Ecto neural progenitor cell (in vitro differentiated cells): ENCODE results near the gene SIL1.
A peak's percentile ranks its signal among the peaks of the same experiment; 100 is the strongest.
"Not testable (repeated sequence)": the region's sequence is repeated elsewhere in the genome, so short reads cannot be mapped to it uniquely, and the experiment has no call there.

Experiments used
- DNase-seq: peaks from one replicate; pipeline ENCODE4 v3.0.0-alpha.2; 2018; ENCODE audit warnings: low spot score

The SIL1 gene

DNA sequence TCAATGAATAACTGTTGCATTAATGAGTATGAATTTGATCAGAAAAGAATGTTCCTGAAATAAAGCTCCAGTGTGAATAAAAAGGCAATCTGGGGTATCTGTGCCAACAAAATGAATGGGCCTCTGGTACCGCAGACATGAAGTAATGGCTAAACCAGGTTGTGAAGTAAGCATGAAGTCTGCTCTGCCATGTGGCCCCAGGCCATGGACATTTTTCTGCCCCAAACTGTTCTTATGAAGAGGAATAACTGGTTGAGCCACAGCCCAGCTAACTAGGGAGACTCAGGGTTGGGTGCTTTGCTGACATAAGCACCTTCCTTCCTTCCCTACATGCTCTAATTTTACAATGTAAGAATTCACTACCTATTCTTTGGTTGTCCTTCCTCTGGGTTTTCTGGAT, 175.6 kb downstream of the SIL1 start:
- DNase-seq = peak; percentile 13

DNA sequence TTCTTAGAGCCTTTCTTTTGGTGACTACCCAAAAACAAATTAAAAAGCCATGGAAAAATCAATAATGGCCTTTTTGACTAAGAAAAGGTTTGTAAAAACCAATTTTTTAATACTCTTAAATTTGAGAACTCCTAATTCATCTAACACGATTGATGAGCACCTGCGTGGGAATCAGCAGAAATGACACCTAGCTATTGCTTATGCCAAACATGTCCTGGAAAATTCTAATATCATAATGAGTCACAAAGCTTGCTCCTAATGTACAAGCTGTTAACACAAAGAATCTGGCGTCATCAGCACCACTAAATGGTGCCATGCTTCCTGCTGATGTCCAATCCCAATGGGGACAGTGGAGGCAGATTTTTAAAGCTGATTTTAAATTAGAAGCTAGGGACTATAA, 176.8 kb downstream of the SIL1 start:
- peak; percentile 7 for DNase-seq

- DNase-seq = peak; percentile 25
These were observed 178.3 kb downstream of the SIL1 start for GRCh38 chr5:139019880-139020279.

- peak; percentile 3 for DNase-seq
These were observed 179.0 kb downstream of the SIL1 start for GRCh38 chr5:139019211-139019610.

- peak; percentile 31 for DNase-seq
These were observed 180.5 kb downstream of the SIL1 start for GRCh38 chr5:139017624-139018023.

DNA sequence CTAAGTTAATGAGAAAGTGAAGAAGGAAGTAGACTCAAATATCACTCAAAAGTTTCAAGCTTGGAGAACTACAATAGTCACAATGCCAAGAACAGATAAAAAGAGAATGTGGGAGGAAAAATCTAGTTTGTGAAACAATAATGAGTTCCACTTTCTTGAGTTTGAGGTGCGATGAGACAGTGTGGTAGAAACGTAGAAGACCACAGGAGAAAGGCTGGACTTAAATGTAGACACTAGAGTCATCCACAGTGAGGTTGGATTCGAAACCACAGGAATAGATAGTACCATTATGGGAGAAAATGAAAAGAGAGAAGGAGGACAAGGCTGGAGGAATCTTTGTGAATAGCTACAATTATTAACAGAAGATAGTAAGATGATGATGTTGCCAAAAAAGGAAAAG, 182.0 kb downstream of the SIL1 start:
- no peak for DNase-seq

GRCh38 chr5:139014726-139015125, 183.4 kb downstream of the SIL1 start:
- DNase-seq = peak; percentile 4

DNA sequence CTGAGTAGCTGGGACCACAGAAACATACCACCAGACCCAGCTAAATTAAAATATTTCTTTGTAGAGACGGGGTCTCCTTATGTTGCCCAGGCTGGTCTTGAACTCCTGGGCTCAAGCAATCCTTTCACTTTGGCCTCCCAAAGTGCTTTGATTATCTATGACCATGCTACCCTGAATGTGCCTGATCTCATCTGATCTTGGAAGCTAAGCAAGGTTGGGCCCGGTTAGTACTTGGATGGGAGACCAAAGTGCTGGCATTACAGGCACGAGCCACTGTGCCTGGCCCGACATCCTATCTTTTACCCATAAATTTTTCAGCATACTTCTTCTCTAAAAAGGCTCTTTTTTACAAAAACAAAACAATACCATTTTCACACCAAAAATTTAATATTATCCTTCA, 186.0 kb downstream of the SIL1 start:
- DNase-seq = peak; percentile 43

GRCh38 chr5:139011156-139011555, 187.0 kb downstream of the SIL1 start:
- not testable (repeated sequence) for DNase-seq

- no peak for DNase-seq
These were observed 193.5 kb downstream of the SIL1 start for GRCh38 chr5:139004374-139005307.

- no peak for DNase-seq
These were observed 198.5 kb downstream of the SIL1 start for GRCh38 chr5:138999674-139000073.

DNA sequence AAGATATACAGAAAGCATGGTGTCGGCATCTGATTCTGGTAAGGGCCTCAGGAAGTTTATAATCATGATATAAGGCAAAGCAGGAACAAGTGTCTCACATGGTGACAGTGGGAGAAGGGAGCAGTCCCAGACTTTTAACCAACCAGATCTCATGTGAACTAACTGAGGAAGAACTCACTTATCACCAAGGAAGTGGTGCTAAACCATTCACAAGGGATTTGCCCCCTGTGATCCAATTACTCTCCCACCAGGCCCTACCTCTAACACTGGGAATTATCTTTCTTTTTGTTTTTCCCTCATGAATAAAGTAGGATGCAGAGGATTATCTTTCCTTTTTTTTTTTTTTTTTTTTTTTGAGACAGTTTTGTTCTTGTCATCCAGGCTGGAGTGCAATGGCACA, 199.6 kb downstream of the SIL1 start:
- no peak for DNase-seq

GRCh38 chr5:138996120-138996519, 202.0 kb downstream of the SIL1 start:
- no peak for DNase-seq

DNA sequence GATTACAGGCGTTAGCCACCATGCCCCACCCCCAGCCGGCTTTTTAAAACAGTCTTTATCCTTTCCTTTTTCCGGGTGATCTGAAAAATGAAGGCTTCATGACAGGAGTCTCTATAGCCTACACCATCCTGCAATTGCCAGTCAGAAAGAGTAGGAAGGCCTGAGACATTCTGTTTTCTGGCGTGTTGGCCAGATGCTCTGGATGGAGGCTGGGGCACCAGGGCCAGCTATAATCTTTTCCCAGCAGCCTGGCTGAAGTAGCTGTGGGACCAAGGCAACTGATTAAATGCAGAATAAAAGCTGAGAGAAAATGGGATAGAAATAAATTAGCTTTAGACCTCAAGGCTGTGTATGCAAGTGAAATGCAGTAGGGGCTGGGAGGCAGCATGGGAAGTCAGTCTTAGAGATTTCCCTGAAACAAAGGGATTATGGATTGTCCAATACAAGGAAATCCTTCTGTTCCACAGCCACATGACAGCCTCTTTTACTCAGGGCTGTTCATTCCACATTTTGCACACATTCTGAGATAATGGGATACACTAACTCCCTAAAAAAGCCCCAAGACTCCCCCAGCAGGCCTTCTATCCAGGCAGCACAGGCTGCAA, 207.1 kb downstream of the SIL1 start:
- DNase-seq = no peak

GRCh38 chr5:138989720-138990119, 208.4 kb downstream of the SIL1 start:
- DNase-seq = no peak

DNA sequence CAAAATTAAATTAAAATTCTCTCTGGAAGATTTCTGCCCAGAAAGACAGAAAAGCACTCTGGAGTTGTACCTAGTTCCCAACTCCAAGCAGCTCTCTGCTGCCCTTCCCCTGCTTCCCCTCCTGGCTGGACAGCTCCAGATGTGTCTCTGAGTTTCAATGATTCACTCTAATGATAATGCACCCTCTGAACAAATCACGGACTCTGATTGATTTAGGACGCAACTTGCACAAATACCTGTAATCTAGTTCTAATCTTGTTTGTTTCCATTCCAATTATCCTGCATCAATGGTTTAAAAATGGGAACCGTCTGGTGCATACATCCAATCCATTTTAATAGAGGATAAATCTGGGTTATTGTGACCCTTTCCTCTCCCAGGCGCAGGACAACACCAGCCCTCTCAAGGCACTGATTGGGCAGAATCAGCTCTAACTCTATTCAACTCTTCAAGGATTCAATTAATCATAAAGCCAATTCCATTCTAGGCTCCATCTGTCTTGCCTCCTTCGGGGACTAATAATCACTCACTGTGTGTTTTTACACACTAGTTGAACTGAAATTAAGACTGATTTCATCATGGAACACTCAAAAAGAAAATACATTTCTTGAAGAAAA, 211.9 kb downstream of the SIL1 start:
- peak; percentile 12 for DNase-seq

- peak; percentile 16 for DNase-seq
These were observed 212.5 kb downstream of the SIL1 start for GRCh38 chr5:138985683-138986082.

DNA sequence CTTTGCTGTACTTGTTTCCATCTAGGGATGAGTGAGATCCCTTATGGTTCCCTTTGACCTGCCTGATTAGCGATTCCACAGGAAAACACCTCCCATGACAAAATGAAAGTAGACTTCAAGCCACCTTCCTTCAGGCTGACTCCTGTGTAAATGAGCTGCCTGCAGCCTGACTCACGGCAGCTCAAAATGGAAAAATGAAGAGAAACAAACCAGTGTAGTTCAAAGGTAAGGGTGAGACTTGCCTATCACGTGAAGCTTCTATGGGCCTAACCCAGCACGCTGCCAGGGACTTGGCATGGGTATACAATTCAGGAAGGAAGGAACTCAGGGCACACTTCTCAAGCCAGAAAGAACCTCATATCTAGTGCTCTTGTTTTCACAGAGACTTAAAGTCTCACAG, 212.9 kb downstream of the SIL1 start:
- peak; percentile 12 for DNase-seq

GRCh38 chr5:138983984-138984383, 214.2 kb downstream of the SIL1 start:
- DNase-seq = no peak

DNA sequence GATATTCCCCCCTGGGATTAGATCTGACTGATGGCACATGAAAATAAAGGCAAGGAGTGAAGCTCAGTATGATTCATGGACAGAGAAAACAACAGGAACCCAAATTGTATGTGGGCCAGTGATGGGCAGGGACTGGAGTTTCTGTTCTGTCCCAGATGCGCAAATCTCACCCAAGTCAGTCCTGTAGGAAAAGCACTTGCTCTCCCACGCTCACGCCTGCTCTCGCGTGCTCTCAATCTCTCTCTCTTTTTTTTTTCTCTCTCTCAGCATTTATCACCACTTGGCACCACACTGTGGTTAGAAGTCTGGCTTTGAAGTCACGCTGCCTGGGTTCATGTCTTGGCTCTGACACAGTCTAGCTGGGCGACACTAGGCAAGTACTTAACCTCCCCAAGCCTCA, 216.6 kb downstream of the SIL1 start:
- peak; percentile 17 for DNase-seq

DNA sequence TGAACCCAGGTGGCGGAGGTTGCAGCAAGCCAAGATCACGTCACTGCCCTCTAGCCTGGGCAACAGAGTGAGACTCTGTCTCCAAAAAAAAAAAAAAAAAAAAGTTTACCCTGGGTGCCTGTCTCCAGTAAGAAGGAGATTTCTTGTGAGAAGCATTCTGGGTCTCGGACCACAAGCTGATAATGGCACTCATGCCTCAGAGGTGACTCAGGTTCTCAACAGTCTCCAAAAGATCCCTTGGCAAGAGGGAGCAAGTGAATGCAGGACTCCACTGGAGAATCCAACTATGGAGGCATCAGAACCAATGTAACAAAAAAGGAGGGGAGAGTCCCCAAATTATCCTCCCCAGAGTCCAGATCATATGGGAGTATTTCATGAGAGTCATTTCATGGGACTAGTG, 217.0 kb downstream of the SIL1 start:
- peak; percentile 13 for DNase-seq

DNA sequence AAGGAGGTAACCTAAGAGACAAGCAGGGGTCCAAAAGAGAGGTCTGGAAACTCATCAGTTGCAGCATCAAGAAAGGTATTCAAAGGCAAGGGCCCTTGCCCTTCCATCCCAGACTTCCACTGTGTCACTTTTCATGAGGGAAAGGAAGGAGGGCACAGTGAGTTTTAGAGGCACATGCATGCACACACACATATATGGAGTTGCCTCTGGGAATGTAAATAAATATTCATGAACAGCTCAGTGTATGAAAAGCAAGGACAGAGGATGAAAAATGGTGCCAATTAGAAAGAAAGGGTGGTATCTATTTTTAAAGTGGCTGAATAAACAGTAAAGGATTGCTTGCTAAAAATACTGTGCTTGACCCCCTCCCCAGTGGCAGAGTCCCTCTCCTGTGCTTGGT, 217.7 kb downstream of the SIL1 start:
- DNase-seq = peak; percentile 16

DNA sequence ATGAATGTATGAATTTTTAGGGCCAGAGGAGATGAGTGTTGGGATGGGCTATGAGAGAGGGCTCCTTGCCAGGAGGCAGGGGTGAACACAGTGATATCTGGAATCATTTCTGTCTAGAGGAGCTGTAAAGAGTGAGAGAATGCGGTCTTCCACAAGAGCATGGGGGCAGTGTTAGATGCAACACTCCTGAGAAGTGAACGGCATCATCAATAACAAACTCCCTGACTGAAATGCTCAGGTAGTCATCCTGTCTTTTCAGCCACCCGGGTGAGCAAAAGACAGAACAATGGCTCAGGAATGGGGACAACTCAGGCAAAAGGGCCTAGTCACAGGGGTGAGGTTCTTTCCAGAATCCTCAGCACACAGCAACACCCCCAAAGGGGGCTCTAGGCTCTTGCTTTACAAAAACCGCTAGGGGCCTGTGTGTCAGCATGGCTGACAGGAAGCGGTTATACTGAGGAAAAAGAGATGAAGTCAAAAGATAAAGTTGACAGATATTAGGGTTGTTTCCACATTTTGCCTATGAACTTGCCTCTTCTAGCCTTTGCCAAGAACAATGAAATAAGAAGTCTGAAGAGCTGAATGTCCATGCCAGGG, 218.4 kb downstream of the SIL1 start:
- no peak for DNase-seq
